Fibroblast of skin of left biceps (primary cell): Measurements from ENCODE around the gene LEFTY1.

Experiments used
- DNase-seq, 2 experiments: peaks; one replicate each; pipeline ENCODE4 v3.0.0-alpha.2; 2013; ENCODE audit warnings: low read depth in 2 of 2

The LEFTY1 gene

DNA sequence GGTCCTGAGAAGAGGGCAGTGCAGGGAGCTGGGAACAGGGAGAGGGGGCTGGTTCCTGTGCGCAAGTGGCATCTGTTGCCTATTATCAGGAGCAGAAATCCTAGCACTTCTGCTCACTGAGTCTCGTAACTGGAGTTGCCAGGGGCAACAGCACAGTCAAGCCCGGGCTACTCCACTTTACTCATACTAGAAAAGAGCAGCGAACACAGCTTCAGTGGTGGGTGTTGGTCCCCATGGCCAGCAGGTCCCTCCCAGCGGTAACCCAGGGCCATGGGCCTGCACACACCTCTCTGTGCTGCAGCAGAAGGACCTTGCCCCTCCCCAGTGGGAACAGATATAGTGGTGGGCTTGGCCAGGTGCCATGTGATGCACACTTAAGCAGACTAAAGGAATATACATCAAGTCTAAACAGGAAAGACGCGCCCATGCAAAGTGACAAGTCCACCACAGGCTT, 26.6 kb upstream of the LEFTY1 start:
- DNase-seq: no peak

DNA sequence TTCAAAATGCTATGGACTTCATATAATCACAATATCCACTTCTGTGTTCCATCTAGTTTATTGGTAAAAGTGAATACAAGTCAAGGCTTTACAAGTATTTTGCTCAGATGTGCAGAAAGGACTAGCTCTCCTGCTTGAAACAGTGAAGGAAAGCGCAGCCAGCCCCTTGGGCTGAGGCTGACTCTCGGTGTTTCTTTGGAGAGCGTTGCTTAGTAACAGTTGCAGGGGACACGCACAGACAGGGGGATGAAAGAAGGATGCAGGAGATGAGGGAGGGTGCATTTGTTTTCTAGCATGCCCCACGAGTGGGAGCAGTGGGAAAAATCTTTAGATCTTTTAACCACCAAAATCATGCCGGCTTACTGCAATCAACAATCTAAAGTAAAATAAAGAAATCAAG, 26.0 kb upstream of the LEFTY1 start:
- no peak for DNase-seq

DNA sequence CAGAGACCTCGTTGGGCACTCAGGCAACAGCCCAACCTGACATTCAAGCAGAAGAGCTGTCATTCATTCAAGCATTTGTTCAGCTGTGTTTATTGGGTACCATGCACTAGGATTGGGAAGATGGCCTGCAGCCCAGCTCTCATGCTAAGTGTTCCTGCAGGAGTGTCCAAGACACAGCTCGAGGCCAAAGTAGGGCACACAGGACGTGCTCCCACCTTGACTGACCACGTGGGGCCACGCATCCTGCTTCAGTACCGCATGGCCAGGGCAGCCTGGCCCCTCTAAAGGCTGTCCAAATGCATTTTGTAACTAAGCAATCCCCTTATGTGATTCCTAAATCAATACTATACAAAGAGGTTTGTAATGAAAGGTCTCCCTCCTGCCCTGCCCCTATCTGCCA, 25.4 kb upstream of the LEFTY1 start:
- no peak for DNase-seq

DNA sequence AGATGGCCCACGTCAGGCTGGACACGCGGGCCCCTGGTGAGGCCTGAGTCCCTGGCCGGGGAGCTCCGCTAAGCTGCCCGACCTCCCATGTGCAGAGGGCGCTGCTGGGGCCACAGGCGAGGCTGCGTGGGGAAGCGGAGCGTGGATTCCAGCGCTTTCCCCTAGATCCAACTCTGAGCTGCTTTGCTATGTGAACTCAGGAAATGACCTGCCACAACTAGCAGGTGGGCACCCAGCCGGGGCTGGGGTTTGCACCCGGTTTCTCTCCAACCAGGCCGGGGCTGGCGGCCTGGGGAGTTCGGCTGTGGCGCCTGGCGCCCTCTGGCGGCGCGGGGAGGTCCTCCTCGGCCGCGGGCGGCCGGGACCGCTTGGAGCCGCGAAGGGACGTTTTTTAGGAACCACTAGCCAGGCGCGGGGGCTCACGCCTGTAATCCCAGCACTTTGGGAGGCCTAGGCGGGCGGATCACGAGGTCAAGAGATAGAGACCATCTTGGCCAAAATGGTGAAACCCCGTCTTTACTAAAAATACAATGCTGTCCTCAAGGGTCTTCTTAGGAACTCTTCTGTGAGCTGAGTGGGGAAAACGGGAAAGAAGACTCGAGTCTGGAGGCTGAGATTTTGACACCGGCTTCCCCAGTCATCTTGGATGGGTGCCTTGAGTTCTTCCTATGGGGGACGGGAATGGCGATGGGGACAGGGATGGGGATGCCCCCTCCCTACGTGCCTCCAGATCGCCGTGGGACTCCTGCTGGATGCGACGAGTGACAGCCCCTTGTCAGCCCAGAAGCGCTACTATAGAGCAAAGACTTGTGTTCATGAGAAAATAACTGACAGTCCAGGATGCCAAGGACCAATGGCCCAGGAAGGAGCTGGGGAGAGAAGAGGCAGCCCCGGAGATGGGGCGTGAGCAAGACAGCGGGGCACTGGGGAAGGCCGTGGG, 22.5 kb upstream of the LEFTY1 start:
- DNase-seq: no peak

DNA sequence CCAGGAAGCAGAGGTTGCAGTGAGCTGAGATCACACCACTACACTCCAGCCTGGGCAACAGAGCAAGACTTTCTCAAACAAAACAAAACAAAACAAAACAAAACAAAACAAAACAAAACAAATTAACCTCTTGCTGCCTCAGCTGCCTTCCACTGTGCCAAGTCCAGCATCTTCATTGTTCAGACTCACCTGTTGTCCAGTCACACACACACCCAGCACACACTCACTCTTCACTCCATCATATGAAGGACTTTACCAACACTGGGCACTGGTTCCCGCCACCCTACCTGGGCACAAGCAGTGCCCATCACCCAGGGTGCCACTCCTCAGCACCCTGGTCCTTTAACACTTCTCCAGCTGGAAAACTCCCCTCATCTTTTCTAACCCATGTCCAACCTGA, 20.5 kb upstream of the LEFTY1 start:
- DNase-seq: no peak

DNA sequence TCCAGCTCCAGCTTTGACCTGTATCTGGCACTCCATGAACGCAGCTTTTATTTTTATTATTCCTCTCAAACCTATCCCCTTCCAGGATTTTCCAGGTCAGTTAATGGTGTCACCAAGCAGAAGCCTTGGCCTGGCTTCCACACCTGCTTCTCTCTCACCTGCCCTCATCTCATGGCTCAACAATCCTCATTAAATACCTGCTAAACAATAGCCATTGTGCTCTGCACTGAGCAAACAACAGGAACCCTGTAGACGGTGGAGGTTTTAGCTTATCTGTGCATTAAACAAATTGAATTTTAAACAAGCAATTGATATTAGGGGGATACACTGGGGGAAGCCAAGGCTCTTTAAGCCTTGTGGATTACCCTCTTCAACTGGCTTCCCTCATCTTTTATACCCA, 19.8 kb upstream of the LEFTY1 start:
- no peak for DNase-seq

DNA sequence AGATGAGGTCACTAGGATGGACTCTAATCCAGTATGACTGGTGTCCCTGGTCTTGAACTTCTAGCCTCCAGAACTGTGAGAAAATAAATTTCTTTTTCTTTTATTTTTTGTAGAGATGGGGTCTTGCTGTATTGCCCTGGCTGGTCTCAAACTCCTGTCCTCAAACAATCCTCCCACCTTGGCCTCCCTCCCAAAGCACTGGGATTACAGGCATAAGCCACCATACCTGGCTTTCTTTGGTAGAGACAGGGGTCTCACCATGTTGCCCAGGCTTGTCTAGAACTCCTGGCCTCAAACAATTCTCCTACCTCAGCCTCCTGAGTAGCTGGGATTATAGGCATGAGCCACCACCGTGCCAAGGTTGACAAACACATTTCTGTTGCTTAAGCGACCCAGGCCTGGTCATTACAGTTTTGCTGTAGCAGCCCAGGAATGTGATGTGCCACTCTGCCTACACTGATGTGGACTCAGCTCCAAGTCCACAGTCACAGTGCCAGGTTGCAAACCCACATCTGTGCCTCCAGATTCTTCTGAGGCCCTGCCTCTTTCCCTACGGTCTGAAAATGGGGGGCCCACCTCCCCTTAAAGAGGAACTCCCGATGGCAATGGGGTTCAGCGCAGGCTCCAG, 19.2 kb upstream of the LEFTY1 start:
- DNase-seq: no peak

DNA sequence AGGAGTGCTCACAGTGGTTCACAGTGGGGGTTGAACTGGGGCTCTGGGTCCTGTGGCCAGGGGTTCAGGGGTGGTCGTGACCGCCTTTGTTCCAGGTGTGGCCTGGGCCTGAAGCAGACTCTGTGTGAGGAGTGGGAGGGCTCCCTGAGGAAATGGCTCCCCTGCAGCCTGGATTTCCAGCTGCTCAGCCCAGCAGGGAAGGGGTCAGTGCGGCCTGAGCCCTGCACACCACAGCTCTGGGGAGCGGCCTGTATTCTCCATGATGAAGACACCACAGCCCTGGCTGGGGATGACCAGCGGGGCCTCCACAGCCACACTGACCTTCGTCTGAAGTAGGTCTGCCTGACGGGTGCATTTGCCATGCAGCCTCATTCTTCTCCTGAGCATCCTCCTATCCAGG, 18.4 kb upstream of the LEFTY1 start:
- no peak for DNase-seq

DNA sequence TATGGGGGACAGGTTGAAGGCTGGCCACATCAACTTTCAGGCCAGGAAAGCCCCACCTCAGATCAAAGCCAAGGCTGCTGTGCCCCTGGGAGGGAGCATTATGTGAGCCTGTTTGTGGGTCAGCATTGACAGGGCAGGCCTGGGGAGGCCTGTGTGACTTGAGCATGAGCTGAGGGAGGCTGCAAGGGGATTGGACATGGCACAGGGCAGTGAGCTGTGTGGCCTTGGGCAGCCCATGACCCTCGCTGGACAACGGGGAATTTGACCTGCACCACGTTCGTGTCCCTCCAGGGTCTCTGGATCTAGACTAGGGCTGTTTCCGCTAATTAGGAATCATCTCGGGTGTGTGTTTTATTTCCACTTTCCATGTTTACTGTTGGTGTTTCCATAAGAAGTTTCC, 17.5 kb upstream of the LEFTY1 start:
- DNase-seq: no peak

DNA sequence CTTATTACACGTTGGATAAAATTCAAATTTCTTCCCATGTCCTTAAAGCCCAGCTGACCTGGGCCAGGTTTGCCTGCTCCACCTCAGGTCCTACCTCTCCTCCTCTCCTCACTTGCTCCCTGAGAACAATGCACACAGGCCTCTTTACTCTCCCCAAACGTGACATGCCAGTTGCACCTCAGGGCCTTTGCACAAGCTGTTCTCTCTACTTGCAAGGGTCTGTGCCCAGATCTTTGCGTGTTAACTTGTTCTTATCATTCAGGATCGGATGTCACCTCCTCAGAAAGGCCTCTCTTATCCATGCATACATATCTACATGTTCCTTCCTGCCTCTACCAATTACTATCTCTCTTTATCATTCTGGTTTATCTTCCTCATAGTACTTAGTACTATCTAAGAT, 14.7 kb upstream of the LEFTY1 start:
- DNase-seq: no peak

DNA sequence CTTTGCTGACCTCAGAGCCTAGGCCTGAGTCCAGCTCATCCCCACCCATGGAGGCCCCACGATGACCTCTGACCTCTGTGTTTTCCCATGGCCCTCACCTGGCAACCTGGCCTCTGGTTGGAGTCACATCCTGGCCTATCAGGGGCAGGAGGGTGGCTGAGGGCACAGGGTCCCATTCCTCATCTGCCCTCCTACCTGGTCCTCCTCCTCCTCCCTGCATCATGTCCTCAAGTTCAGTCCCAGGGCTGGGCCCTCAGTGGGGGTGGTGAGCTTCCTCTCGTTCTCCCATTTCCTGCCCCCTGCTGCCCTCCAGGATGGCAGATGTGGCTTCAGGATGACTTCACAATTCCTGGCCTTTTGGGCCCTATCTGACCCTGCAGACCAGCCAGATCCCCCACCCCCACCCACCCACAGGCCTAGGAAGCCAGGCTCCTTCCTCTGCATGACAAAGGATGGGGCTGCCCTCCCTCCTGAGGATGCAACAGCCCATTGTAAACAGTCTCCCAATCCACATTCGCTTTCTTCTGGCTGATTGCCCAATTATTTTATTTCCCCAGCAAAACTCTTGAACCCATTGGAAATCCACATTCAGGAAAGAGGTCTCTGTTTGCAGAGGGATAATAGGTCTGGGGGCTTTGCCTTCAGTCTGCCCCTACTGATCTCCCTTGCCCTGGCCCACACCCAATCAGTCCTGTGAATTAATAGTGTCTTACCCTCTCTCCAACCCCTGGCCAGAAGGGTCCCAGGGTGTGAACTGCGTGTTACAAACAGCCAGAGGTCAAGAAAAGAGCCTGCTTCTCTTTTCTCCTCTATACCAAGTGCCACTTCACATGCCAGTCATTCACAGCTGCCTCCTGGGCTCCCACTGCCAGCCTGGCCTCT, 10.3 kb upstream of the LEFTY1 start:
- no peak for DNase-seq

DNA sequence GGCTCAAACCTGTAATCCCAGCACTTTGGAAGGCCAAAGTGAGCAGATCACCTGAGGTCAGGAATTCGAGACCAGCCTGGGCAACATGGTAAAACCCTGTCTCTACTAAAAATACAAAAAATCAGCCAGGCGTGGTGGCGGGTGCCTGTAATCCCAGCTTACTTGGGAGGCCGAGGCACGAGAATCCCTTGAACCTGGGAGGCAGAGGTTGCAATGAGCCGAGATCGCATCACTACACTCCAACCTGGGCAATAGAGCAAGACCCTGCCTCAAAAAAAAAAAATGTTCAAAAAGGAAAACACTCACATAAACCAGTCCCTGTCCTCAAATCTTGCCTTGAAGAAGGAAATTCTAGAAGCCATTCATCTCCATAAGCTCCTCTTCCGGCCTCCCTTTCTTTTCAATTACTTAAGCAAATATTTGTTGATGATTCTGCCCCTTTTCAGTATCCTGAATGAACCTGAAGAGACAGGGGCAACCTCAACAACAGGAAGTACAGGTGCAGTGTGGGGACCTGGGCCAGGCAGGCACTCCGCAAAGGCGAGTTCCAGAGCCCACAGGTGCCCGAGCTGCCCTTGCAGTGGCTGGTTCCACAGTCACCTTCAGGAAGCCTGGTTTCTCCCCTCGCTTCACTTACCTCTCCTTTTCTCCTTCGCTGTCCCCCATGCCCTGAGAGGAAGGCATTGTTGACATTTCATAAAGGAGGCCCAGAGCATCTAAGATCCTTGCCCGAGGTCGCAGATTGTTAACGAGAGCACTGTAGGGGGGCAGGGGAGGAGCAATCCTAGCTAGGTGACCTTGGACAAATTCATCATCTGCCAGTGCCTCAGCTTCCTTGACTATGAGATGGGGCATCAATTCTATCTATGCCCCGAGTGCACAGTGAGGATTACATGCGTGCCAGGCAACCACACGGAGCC, 8.9 kb upstream of the LEFTY1 start:
- no peak for DNase-seq

DNA sequence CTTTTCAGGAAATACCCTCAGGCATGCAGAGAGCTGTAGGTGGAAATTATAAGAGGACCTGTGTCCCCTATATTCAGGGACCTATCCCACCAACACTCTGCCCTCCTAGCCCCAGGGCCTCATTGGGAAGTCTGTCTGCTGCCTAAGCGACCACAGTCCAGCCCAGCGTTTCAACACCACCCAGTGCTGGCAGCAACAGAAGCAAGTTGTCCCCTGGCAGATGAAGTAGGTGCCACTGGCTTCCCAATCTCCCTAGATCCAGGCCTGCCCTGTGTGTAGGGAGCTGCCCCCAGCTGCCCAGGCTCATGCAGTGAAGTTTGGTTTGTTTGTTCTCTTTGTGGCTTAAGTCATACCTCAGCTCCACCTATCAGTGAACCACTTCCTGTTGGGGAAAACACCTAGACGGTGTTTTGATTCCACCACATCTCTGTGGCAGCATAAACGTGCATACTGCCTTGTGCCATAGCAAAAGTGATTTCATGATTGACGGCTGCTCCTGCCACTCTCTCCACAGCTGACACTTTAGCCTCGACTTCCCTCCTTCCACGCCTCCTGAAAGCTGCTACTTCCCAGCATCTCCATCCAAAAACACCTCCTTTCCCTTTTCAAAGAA, 8.1 kb upstream of the LEFTY1 start:
- DNase-seq: no peak

DNA sequence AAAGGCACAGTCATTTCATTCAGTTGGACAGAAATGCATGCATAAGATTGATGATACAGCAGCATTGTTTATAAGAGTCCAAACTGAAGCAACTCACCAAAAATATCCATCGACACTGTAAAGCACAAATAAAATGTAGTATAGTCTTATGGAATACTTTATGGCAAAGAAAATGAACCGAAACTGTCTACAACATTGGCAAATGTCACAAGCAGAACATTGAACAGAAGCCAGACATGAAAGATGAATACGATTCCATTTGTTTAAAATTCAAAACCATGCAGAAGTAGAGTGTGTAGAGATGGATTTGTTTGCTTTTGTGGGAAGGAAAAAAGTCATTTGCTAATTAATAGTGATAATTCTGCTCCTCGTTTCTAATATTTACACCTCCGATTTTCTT, 7.5 kb upstream of the LEFTY1 start:
- no peak for DNase-seq

DNA sequence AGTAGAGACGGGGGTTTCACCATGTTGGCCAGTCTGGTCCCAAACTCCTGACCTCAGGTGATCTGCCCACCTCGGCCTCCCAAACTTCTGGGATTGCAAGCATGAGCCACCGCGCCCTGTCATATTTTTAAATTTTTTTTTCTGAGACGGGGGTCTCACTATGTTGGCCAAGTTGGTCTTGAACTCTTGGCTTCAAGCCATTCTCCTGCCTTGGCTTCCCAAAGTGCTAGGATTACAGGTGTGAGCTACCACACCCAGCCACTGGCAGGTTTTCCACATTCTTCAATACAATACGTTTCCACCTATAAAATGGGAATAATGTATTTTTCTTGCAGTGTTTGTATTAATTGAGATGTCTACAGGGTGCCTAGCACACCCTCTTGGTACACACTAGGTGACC, 3.4 kb upstream of the LEFTY1 start:
- DNase-seq: no peak

DNA sequence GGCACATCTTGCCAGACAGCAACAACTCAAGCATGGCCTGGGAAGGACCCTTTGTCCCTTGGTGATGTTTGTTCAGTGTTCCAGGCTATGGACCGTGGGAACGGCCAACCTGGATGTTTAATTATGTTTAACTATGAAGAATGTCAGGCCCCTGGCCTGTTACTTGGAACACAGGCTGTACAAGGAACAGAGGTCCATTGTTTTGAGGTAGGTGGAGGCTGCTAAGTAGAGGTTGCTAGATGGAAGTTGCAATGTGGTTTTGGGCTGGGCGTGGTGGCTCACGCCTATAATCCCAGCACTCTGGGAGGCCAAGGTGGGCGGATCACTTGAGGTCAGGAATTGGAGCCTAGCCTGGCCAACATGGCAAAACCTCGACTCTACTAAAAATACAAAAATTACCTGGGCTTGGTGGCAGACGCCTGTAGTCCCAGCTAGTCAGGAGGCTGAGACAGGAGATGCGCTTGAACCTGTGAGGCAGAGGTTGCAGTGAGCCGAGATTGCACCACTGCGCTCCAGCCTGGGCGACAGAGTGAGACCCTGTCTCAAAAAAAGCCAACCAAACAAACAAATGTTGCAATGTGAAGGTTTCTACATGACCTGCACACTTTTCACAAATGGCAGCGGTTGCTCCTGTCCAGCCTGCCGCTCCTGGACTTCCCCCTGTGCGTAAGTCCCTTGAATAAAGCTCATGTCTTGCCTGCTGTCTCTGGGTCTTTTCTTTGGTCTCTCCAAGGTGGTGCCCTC, 2.5 kb upstream of the LEFTY1 start:
- no peak for DNase-seq

DNA sequence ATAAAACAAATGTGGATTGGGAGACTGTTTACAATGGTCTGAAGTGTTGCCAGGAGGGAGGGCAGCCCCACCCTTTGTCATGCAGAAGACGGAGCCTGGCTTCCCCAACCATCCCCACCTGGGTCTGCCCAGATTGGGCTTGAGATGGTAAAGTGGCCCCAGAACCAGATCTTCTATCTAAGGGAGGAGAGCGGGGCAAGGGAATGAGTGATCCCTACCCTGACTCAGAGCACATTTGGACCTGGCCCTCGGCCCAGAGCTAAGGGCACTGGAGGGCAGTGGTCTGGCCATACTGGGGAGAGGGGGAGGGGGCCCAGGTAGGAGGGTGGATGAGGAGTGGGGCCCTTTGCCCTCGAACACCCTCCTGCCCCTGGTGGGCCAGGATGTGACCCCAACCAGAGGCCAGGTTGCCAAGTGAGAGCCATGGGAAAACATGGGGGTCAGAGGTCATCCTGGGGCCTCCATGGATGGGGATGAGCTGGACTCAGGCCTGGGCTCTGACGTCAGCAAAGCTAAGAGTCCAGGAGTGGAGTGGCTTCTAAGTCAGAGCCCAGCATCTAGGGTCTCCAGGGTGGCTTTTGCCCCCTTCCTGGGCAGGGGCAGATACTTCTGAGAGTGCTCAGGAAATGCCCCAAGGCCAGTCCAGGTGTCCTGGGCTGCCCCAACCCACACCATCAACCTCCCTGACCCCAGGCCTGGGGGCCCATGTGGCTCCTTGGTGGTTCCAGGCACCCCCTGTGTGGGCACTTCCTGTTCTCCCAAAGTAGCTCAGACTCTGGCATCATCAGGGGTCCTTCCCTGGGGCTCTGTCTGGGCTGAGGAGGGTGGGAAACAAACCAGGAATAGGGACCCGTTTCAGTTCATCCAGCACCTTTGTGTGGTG, 1.6 kb upstream of the LEFTY1 start:
- DNase-seq: no peak

DNA sequence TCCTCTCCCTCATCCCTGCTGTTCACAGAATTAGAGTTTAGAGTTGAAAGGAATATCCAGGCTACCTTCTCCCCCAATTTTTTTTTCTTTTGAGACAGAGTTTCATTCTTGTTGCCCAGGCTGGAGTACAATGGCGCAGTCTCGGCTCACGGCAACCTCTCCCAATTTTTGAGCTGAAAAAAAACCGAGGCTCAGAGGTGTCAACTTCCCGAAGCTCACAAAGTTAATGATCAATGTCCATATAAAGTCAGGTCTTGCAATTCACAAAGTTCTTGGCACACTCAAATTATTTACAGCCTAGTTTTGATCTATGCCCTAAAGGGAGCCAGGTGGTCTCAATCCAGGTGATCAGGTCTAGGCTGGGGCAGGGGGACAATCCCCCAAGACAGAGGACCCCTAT, 797 bp upstream of the LEFTY1 start:
- DNase-seq: no peak

DNA sequence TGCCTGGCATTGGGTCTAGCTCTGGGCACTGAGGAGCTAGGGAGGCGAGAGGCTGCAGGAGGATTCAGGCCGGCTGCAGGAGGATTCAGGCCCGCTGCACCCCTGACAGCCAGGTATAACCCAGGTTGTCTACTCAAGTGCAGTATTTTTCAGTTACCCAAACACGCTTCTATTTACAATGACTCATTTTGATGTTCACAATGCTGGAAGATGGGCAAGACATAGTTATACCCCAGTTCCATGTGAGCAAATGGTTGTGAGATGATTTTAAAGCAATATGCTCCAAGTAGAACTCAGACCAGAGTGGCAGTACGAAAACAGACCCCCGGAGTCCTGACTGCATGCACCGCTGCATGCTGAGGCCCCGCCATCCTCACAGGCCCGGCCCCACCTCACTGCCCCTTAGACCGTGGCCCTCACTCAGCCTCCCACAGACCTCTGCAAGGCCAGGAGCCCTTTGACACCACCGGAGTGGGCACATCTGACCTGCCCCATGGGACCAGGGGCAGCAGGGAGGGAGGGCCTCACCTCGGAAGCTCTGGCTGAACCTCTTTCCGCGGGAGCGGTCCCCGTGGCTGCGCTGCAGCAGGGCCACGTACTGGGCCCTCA, 553 bp downstream of the LEFTY1 start:
- no peak for DNase-seq
